GM13976 (cell line): Measurements from ENCODE around the gene GCN1.

Source experiments
- DNase-seq: peaks from one replicate; pipeline ENCODE4 v3.0.0; 2012; ENCODE audit warnings: low spot score
- in situ Hi-C: fragments of 300-500 bp; cut with MboI; formaldehyde crosslinking; loops from one replicate; pipeline ENCODE4 v1.12.0; 2022; ENCODE audit warnings: low sequenced_read_pairs, mixed read lengths, inconsistent platforms; ENCODE audit not compliant: unreplicated experiment
- TF ChIP-seq, protein P1 (sequence below): IDR thresholded peaks from 2 replicates; pipeline ENCODE4 v1.5.1; 2012; ENCODE audit warnings: borderline replicate concordance, mild to moderate bottlenecking; ENCODE audit not compliant: insufficient read depth; ENCODE audit errors: extremely low read depth, missing control alignments, control extremely low read depth

GCN1 gene

GRCh38 chr12:120096671-120097202, 97.8 kb downstream of the GCN1 start:
- TF ChIP-seq, protein P1, sequence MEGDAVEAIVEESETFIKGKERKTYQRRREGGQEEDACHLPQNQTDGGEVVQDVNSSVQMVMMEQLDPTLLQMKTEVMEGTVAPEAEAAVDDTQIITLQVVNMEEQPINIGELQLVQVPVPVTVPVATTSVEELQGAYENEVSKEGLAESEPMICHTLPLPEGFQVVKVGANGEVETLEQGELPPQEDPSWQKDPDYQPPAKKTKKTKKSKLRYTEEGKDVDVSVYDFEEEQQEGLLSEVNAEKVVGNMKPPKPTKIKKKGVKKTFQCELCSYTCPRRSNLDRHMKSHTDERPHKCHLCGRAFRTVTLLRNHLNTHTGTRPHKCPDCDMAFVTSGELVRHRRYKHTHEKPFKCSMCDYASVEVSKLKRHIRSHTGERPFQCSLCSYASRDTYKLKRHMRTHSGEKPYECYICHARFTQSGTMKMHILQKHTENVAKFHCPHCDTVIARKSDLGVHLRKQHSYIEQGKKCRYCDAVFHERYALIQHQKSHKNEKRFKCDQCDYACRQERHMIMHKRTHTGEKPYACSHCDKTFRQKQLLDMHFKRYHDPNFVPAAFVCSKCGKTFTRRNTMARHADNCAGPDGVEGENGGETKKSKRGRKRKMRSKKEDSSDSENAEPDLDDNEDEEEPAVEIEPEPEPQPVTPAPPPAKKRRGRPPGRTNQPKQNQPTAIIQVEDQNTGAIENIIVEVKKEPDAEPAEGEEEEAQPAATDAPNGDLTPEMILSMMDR, result no peak
- no peak for DNase-seq
- in situ Hi-C loops, result no loop called here

- TF ChIP-seq, protein P1, result no peak
- DNase-seq, result no peak
- in situ Hi-C loops, result no loop called here
Observed at GRCh38 chr12:120095736-120096135, 98.8 kb downstream of the GCN1 start.

DNA sequence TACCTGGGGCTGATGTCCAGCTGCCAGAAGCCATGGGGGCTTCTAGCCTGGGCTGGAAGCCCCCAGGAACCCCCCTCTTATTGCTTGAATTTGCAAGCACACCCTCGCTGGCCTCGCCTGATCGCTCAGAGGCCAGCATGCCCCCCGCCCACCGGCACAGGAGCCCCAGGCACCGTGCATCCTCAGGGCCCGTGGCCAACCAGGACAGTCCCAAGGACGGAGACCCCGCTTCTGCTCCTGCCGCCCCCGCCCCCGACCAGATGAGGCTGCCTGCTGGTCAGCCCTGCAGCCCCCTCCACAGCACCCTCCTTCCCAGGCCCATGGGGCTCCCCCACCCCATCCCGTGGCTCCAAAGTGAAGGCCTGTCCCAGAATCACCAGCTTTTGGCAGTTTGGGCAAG, 99.2 kb downstream of the GCN1 start:
- no peak for DNase-seq
- in situ Hi-C loops, result no loop called here
- TF ChIP-seq, protein P1, result no peak

DNA sequence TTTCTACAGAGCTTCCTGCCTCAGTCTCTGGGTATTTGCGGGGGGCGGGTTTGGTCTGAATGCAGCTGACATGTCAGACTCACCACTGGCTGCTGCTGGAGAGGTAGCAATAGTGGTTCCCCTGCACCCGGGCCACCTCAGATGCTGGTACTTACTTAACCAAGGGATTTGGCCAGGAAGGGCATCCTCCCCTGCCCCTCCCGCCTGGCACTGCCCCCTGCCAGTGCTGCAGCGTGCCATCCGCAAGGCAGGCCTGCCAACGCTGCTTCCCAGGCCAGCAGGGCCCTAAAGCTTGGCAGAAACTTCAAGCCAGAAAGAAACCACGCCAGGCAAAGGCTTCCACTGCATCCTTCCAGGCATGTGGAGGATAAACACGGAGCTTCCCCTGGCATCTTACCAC, 100.0 kb downstream of the GCN1 start:
- TF ChIP-seq, protein P1, result no peak
- in situ Hi-C loops, result no loop called here
- no peak for DNase-seq

GRCh38 chr12:120093592-120094355, 100.7 kb downstream of the GCN1 start:
- no peak for DNase-seq
- in situ Hi-C loops, result no loop called here
- TF ChIP-seq, protein P1, result no peak

GRCh38 chr12:120093336-120093591, 101.3 kb downstream of the GCN1 start:
- in situ Hi-C loops, result no loop called here
- DNase-seq, result no peak
- TF ChIP-seq, protein P1, result no peak
